ENCODE measurements around the gene ZNF791. TPM values are rescaled to one million over a fixed set of nuclear protein-coding genes. Genes with fewer than 3 reads are reported as not detected.

The ZNF791 gene
- total RNA-seq, 1 experiment from 2014 or later, result 23.9 TPM

DNA sequence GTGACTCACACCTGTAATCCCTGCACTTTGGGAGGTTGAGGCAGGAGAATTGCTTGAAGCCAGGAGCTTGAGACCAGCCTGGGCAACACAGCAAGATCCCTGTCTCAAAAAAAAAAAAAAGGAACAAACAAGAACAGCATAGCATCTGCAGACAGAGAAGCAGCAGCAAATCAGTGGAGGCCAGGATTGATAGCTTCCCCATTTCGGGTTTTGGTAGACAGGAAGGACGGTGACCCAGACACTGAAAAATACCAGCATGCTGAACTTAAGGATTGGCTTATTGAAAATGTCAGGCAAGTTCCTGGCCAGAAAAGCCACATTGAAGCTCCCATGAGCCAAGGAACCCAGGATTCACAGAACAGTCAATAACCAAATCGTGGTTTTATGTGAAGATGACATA lies 3.1 kb upstream of the ZNF791 start:
- ChIA-PET POLR2A (no interaction called here), CTCF (interaction anchor here (1.1 kb wide), 1 partner anchor 32 kb away, joined by 3 read pairs; no protein-coding TSS in a partner anchor)
- ATAC-seq, result no peak
- Mint-ChIP-seq H3K9me3 (no peaks in the 10 kb centered on the region), H3K36me3 (peaks cover 10% of the 10 kb centered on the region; the same call in 1 of the 2 replicates), H3K27me3 (ENCODE audit: low read depth) (no peaks in the 10 kb centered on the region), H3K4me3 (no peak overlapping the region), H3K27ac (no peak overlapping the region), H3K4me1 (peaks cover 3% of the 10 kb centered on the region)
- TF ChIP-seq, protein P1, sequence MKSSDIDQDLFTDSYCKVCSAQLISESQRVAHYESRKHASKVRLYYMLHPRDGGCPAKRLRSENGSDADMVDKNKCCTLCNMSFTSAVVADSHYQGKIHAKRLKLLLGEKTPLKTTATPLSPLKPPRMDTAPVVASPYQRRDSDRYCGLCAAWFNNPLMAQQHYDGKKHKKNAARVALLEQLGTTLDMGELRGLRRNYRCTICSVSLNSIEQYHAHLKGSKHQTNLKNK (CRISPR knock-in tag; IDR thresholded peaks at IDR 0.05), result no peak
- TF ChIP-seq SOX15 (CRISPR knock-in tag; IDR thresholded peaks at IDR 0.05), result no peak
- TF ChIP-seq ZBTB21 (CRISPR knock-in tag; IDR thresholded peaks at IDR 0.05; ENCODE audit: borderline replicate concordance), result no peak
- TF ChIP-seq ARID4B (CRISPR knock-in tag; IDR thresholded peaks at IDR 0.05; ENCODE audit: borderline replicate concordance), result no peak
- no peak for TF ChIP-seq ZNF423 (CRISPR knock-in tag; IDR thresholded peaks at IDR 0.05)
- TF ChIP-seq MLX (CRISPR knock-in tag; IDR thresholded peaks at IDR 0.05), result no peak
- no peak for TF ChIP-seq FOXK1 (CRISPR knock-in tag; IDR thresholded peaks at IDR 0.05)
- no peak for TF ChIP-seq STAT6 (CRISPR knock-in tag; conservative IDR thresholded peaks at IDR 0.05; ENCODE audit: low read depth)
- TF ChIP-seq HMGA2 (CRISPR knock-in tag; IDR thresholded peaks at IDR 0.05), result no peak
- TF ChIP-seq PRRX2 (CRISPR knock-in tag; IDR thresholded peaks at IDR 0.05), result no peak
- no peak for TF ChIP-seq GTF2I (CRISPR knock-in tag; conservative IDR thresholded peaks at IDR 0.05)
- TF ChIP-seq ERG (CRISPR knock-in tag; IDR thresholded peaks at IDR 0.05), result no peak
- DNase-seq (ENCODE audit: low spot score), result no peak

- H3K27ac Mint-ChIP-seq, result peak overlapping the region; percentile 99
- DNase-seq (ENCODE audit: low spot score) (peak; percentile 55), ATAC-seq (peak; percentile 38)
- H3K4me3 Mint-ChIP-seq, result peak overlapping the region; percentile 97
- peaks cover 27% of the 10 kb centered on the region for H3K36me3 Mint-ChIP-seq
- H3K9me3 Mint-ChIP-seq, result no peaks in the 10 kb centered on the region
- H3K4me1 Mint-ChIP-seq, result peaks cover 3% of the 10 kb centered on the region
- ChIA-PET CTCF (interaction anchor here (0.7 to 3.1 kb wide), 15 partner anchors 12 to 367 kb away, joined by 3 to 20 read pairs (median 4); no protein-coding TSS in a partner anchor), POLR2A (interaction anchor here (0.9 to 2.0 kb wide), 4 partner anchors 9 to 53 kb away, joined by 4 to 6 read pairs (median 4); no protein-coding TSS in a partner anchor)
- no peaks in the 10 kb centered on the region for H3K27me3 Mint-ChIP-seq (ENCODE audit: low read depth)
- TF ChIP-seq MLX (CRISPR knock-in tag; IDR thresholded peaks at IDR 0.05) (no peak), ZBTB21 (CRISPR knock-in tag; IDR thresholded peaks at IDR 0.05; ENCODE audit: borderline replicate concordance) (no peak), NR1H2 (CRISPR knock-in tag; IDR thresholded peaks at IDR 0.05) (no peak), FOXP1 (CRISPR knock-in tag; IDR thresholded peaks at IDR 0.05; ENCODE audit: borderline replicate concordance) (no peak), JAZF1 (CRISPR knock-in tag; IDR thresholded peaks at IDR 0.05) (no peak), TEAD4 (CRISPR knock-in tag; IDR thresholded peaks at IDR 0.05) (no peak), TCF7 (CRISPR knock-in tag; IDR thresholded peaks at IDR 0.05; ENCODE audit: low read depth) (no peak), ZNF671 (CRISPR knock-in tag; IDR thresholded peaks at IDR 0.05) (no peak), NFATC4 (CRISPR knock-in tag; IDR thresholded peaks at IDR 0.05) (no peak), TEAD1 (CRISPR knock-in tag; IDR thresholded peaks at IDR 0.05) (no peak), SMAD3 (CRISPR knock-in tag; IDR thresholded peaks at IDR 0.05; ENCODE audit: borderline replicate concordance) (no peak), ATF1 (CRISPR knock-in tag; IDR thresholded peaks at IDR 0.05) (no peak)
Measured at GRCh38 chr19:12611361-12611699, 610 bp downstream of the ZNF791 start.

Measured in WTC11 (cell line).